ENCODE results near the gene SPARCL1. TPM values are rescaled to one million over a fixed set of nuclear protein-coding genes. Genes with fewer than 3 reads are reported as not detected.

The SPARCL1 gene
- total RNA-seq, 1 donor from 2014 or later: 369 TPM

GRCh38 chr4:87543835-87544461 is 14.8 kb upstream of the SPARCL1 start:
- H3K4me1 ChIP-seq: no peaks in the 10 kb centered on the region
- intact Hi-C loops (cut with DNase I): loop anchor here (10.0 kb wide), 1 partner anchor 301 kb away; no protein-coding TSS in a partner anchor
- peak; percentile 61 for TF ChIP-seq CTCF (IDR thresholded peaks at IDR 0.05)
- no peaks in the 10 kb centered on the region for H3K9me3 ChIP-seq
- no peaks in the 10 kb centered on the region for H3K36me3 ChIP-seq
- DNase-seq (no peak), ATAC-seq (peak; percentile 65)
- H3K27ac ChIP-seq: no peak overlapping the region
- no peaks in the 10 kb centered on the region for H3K27me3 ChIP-seq
- no peak overlapping the region for H3K4me3 ChIP-seq

- ATAC-seq (no peak), DNase-seq (no peak)
- no peaks in the 10 kb centered on the region for H3K4me1 ChIP-seq
- H3K9me3 ChIP-seq: no peaks in the 10 kb centered on the region
- H3K36me3 ChIP-seq: no peaks in the 10 kb centered on the region
- no peaks in the 10 kb centered on the region for H3K27me3 ChIP-seq
- intact Hi-C loops (cut with DNase I): loop anchor here (10.0 kb wide), 1 partner anchor 302 kb away; no protein-coding TSS in a partner anchor
- H3K27ac ChIP-seq: no peak overlapping the region
- no peak for TF ChIP-seq CTCF (IDR thresholded peaks at IDR 0.05)
- no peak overlapping the region for H3K4me3 ChIP-seq
Measured at GRCh38 chr4:87542734-87543312, 13.6 kb upstream of the SPARCL1 start.

GRCh38 chr4:87541956-87542709 is 13.0 kb upstream of the SPARCL1 start:
- no peaks in the 10 kb centered on the region for H3K36me3 ChIP-seq
- no peak for TF ChIP-seq CTCF (IDR thresholded peaks at IDR 0.05)
- intact Hi-C loops (cut with DNase I): loop anchor here (10.0 kb wide), 1 partner anchor 303 kb away; no protein-coding TSS in a partner anchor
- no peaks in the 10 kb centered on the region for H3K4me1 ChIP-seq
- H3K27me3 ChIP-seq: no peaks in the 10 kb centered on the region
- H3K4me3 ChIP-seq: no peak overlapping the region
- ATAC-seq (no peak), DNase-seq (no peak)
- H3K27ac ChIP-seq: no peak overlapping the region
- no peaks in the 10 kb centered on the region for H3K9me3 ChIP-seq

- DNase-seq: no peak
- intact Hi-C loops (cut with DNase I): loop anchor here (10.0 kb wide), 1 partner anchor 303 kb away; no protein-coding TSS in a partner anchor
- ATAC-seq: no peak
- H3K27me3 ChIP-seq: no peaks in the 10 kb centered on the region
- H3K4me3 ChIP-seq: no peak overlapping the region
- H3K27ac ChIP-seq: no peak overlapping the region
- no peaks in the 10 kb centered on the region for H3K4me1 ChIP-seq
- H3K9me3 ChIP-seq: no peaks in the 10 kb centered on the region
- no peaks in the 10 kb centered on the region for H3K36me3 ChIP-seq
- TF ChIP-seq CTCF (IDR thresholded peaks at IDR 0.05): no peak
Measured at GRCh38 chr4:87541521-87541920, 12.3 kb upstream of the SPARCL1 start.

- peak overlapping the region; percentile 36 for H3K27ac ChIP-seq
- intact Hi-C loops (cut with DNase I): loop anchor here (10.0 kb wide), 1 partner anchor 304 kb away; no protein-coding TSS in a partner anchor
- TF ChIP-seq CTCF (IDR thresholded peaks at IDR 0.05): no peak
- no peak for DNase-seq
- peak; percentile 28 for ATAC-seq
- no peak overlapping the region for H3K4me3 ChIP-seq
- no peaks in the 10 kb centered on the region for H3K27me3 ChIP-seq
- no peaks in the 10 kb centered on the region for H3K4me1 ChIP-seq
- no peaks in the 10 kb centered on the region for H3K36me3 ChIP-seq
- no peaks in the 10 kb centered on the region for H3K9me3 ChIP-seq
Measured at GRCh38 chr4:87540146-87541058, 11.2 kb upstream of the SPARCL1 start.
